AG09309 (cell line): Measurements from ENCODE around the gene GFI1.
"Not testable (repeated sequence)": the region's sequence is repeated elsewhere in the genome, so short reads cannot be mapped to it uniquely, and the experiment has no call there.

Source experiments
- DNase-seq: peaks from one replicate; pipeline ENCODE4 v3.0.0-alpha.2; 2010; ENCODE audit warnings: low read depth
- H3K4me3 ChIP-seq: 2 replicates; pipeline ENCODE4 v1.5.1; 2011; ENCODE audit warnings: mild to moderate bottlenecking, low read depth, low read length, moderate library complexity; ENCODE audit not compliant: control insufficient read depth
- TF ChIP-seq, protein P1 (sequence below): IDR thresholded peaks from 2 replicates; pipeline ENCODE4 v1.5.1; 2011; ENCODE audit warnings: mild to moderate bottlenecking, low read depth, low read length, inconsistent platforms; ENCODE audit not compliant: insufficient read depth, control insufficient read depth; ENCODE audit errors: missing control alignments

GFI1 gene

DNA sequence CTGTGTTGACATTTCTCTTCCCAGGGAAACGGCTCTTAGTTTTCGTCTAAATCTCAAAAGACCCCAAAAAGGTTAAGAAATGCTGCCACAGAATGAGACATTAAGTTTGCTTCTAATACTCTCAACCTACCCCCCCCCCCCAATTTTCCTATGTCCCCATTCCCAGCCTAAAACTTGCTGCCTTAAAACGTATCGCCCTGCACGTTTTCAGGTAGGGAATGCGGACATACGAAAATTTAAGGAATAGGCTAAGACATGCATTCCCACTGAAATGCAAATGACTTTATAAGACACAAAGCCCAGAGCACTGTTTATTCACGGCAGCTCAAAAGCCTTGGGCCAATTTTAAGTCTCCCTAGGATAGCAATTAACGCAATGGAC is 45.4 kb downstream of the GFI1 start:
- no peak overlapping the region for H3K4me3 ChIP-seq
- DNase-seq: no peak
- TF ChIP-seq, protein P1, sequence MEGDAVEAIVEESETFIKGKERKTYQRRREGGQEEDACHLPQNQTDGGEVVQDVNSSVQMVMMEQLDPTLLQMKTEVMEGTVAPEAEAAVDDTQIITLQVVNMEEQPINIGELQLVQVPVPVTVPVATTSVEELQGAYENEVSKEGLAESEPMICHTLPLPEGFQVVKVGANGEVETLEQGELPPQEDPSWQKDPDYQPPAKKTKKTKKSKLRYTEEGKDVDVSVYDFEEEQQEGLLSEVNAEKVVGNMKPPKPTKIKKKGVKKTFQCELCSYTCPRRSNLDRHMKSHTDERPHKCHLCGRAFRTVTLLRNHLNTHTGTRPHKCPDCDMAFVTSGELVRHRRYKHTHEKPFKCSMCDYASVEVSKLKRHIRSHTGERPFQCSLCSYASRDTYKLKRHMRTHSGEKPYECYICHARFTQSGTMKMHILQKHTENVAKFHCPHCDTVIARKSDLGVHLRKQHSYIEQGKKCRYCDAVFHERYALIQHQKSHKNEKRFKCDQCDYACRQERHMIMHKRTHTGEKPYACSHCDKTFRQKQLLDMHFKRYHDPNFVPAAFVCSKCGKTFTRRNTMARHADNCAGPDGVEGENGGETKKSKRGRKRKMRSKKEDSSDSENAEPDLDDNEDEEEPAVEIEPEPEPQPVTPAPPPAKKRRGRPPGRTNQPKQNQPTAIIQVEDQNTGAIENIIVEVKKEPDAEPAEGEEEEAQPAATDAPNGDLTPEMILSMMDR: no peak

DNA sequence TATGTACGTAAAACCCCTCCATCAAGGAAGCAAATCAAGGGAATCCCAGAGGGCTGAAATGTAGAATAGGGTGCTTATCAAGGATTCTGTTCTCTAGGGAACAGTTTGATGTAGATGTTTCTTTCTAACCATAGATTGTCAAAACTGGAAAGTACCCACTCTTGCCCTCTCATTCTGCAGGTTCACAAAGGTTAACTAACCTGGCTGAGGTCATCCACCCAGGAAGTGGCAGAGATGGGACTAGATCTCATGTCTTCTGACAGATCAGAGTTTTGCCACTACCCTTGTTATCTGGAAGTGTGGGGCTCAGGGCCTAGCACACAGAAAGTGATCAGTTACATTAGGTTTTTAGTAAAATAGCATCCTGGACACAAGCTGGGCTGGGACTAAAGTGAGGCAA is 47.4 kb downstream of the GFI1 start:
- DNase-seq: no peak
- TF ChIP-seq, protein P1: no peak
- H3K4me3 ChIP-seq: no peak overlapping the region

DNA sequence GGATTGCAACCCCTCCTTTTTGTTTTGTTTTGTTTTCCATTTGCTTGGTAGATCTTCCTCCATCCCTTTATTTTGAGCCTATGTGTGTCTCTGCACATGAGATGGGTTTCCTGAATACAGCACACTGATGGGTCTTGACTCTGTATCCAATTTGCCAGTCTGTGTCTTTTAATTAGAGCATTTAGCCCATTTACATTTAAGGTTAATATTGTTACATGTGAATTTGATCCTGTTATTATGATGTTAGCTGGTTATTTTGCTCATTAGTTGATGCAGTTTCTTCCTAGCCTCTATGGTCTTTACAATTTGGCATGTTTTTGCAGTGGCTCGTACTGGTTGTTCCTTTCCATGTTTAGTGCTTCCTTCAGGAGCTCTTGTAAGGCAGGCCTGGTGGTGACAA is 52.2 kb downstream of the GFI1 start:
- DNase-seq, H3K4me3 ChIP-seq: not testable (repeated sequence)

DNA sequence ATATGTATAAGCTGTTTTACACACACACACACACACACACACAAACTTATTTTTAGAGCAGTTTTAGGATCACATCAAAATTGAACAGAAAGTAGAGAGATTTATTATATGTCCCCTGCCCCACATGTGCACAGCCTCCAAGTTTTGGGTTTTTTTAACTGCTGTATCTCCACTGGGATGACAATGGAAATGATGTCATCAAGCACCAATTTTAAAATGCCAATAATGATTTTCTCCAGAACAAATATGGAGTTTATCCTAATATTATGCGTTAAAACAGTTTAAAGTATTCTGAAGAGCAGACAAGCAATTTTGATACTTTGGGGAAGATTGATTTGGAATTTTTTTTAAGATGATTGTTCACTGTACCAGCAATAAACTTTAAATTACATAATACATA is 56.7 kb downstream of the GFI1 start:
- DNase-seq: no peak
- H3K4me3 ChIP-seq: no peak overlapping the region
- TF ChIP-seq, protein P1: no peak

DNA sequence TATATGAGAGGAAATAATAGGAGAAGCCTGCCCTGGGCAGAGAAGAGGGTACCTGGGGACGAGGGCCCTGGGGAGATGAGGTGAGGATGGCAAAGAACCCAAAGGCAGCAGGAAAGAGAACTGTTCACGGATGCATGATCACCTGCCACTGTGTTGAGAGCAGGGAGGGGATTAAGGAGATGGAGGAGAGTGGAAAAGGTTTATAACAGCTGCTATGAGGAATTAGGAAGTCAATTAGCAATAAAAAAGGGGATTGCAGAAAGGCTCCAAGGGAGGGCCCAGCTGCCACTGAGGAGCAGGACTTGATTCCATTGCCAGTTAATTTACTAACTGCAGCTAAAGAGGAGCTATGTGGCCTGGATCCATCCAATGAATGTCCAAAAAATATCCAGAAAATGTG is 61.1 kb downstream of the GFI1 start:
- no peak overlapping the region for H3K4me3 ChIP-seq

More for the DNA sequence above, 61.1 kb downstream of the GFI1 start:
- TF ChIP-seq, protein P1: no peak
- no peak for DNase-seq
